ENCODE data around the gene ACSF2. TPM values are rescaled to one million over a fixed set of nuclear protein-coding genes. Genes with fewer than 3 reads are reported as not detected.

ACSF2 gene
- total RNA-seq, 4 donors from 2014 or later = 97.3 to 193 (median 143) TPM

- Histone ChIP-seq H3K4me1 (peaks cover 62 to 68% of the 10 kb centered on the region in 2 donors), H3K9me3 (no peaks in the 10 kb centered on the region), H3K36me3 (no peaks in the 10 kb centered on the region), H3K27me3 (no peaks in the 10 kb centered on the region), H3K27ac (peak overlapping the region; percentile 76 to 92 (median 88)), H3K4me3 (replicated peaks in 1 of 3) (no peak overlapping the region)
- TF ChIP-seq CTCF (IDR thresholded peaks at IDR 0.05) = no peak
- no peak for TF ChIP-seq POLR2A (IDR thresholded peaks at IDR 0.05)
- intact Hi-C loops (cut with DNase I) = no loop called here
- WGBS, 2 donors = 87 to 97% methylated on average over 4 of the region's 4 CpGs
- DNase-seq = no peak
These were observed 3.8 kb downstream of the ACSF2 start for GRCh38 chr17:50429793-50430192.

GRCh38 chr17:50430821-50431618 lies 5.0 kb downstream of the ACSF2 start:
- Histone ChIP-seq H3K27me3 (no peaks in the 10 kb centered on the region), H3K4me3 (replicated peaks in 1 of 3) (no peak overlapping the region), H3K4me1 (peaks cover 53 to 58% of the 10 kb centered on the region in 2 donors), H3K27ac (peak overlapping the region; percentile 5 to 22 (median 10)), H3K9me3 (no peaks in the 10 kb centered on the region), H3K36me3 (no peaks in the 10 kb centered on the region)
- intact Hi-C loops (cut with DNase I) = no loop called here
- TF ChIP-seq CTCF (IDR thresholded peaks at IDR 0.05) (no peak), POLR2A (IDR thresholded peaks at IDR 0.05) (no peak)
- WGBS, 2 donors = 67 to 68% methylated on average over 4 of the region's 4 CpGs
- DNase-seq = no peak

GRCh38 chr17:50432125-50432762 lies 6.2 kb downstream of the ACSF2 start:
- WGBS, 2 donors = 61 to 83% methylated on average over 4 of the region's 4 CpGs
- H3K4me1 ChIP-seq = peaks cover 49 to 51% of the 10 kb centered on the region in 2 donors
- peak overlapping the region; percentile 16 to 51 (median 47) for H3K27ac ChIP-seq
- no peaks in the 10 kb centered on the region for H3K27me3 ChIP-seq
- TF ChIP-seq CTCF (IDR thresholded peaks at IDR 0.05) = no peak
- no peak for TF ChIP-seq POLR2A (IDR thresholded peaks at IDR 0.05)
- DNase-seq = no peak
- H3K36me3 ChIP-seq = no peaks in the 10 kb centered on the region
- no peak overlapping the region for H3K4me3 ChIP-seq (replicated peaks in 1 of 3)
- intact Hi-C loops (cut with DNase I) = no loop called here
- H3K9me3 ChIP-seq = no peaks in the 10 kb centered on the region

- Histone ChIP-seq H3K4me3 (replicated peaks in 1 of 3) (no peak overlapping the region), H3K4me1 (peaks cover 33 to 39% of the 10 kb centered on the region in 2 donors), H3K9me3 (no peaks in the 10 kb centered on the region), H3K27ac (no peak overlapping the region), H3K36me3 (no peaks in the 10 kb centered on the region), H3K27me3 (no peaks in the 10 kb centered on the region)
- WGBS, 2 donors = 95 to 99% methylated on average over 4 of the region's 4 CpGs
- intact Hi-C loops (cut with DNase I) = no loop called here
- no peak for DNase-seq
- TF ChIP-seq POLR2A (IDR thresholded peaks at IDR 0.05) = no peak
- TF ChIP-seq CTCF (IDR thresholded peaks at IDR 0.05) = no peak
These were observed 11.4 kb downstream of the ACSF2 start for GRCh38 chr17:50437409-50437808.

- H3K4me3 ChIP-seq (replicated peaks in 1 of 3) = no peak overlapping the region
- 85 to 88% methylated on average over 4 of the region's 4 CpGs for WGBS, 2 donors
- H3K4me1 ChIP-seq = peaks cover 45 to 51% of the 10 kb centered on the region in 2 donors
- H3K36me3 ChIP-seq = no peaks in the 10 kb centered on the region
- no peak for DNase-seq
- peak overlapping the region in 2 of 3 donors; percentile 80 to 89 for H3K27ac ChIP-seq
- no peak for TF ChIP-seq CTCF (IDR thresholded peaks at IDR 0.05)
- TF ChIP-seq POLR2A (IDR thresholded peaks at IDR 0.05) = no peak
- no peaks in the 10 kb centered on the region for H3K27me3 ChIP-seq
- intact Hi-C loops (cut with DNase I) = no loop called here
- H3K9me3 ChIP-seq = no peaks in the 10 kb centered on the region
These were observed 13.0 kb downstream of the ACSF2 start for GRCh38 chr17:50439008-50439407.

Measured in thyroid gland (tissue), 4 donors.